Activated naive CD4-positive, alpha-beta T cell treated with Interleukin-2 at 50 U/mL for 16 hours (primary cell): Measurements from ENCODE around the gene SNX20.

ENCODE experiments used
- DNase-seq: peaks from one replicate; pipeline ENCODE4 v3.0.0-alpha.2; 2020

SNX20 gene

GRCh38 chr16:50704245-50704644 is 23.1 kb upstream of the SNX20 start:
- no peak for DNase-seq

- DNase-seq, result no peak
Observed at GRCh38 chr16:50702725-50703124, 21.6 kb upstream of the SNX20 start.

- DNase-seq, result peak; percentile 76
Observed at GRCh38 chr16:50699326-50700159, 18.4 kb upstream of the SNX20 start.

GRCh38 chr16:50697881-50698767 is 17.0 kb upstream of the SNX20 start:
- peak; percentile 80 for DNase-seq

GRCh38 chr16:50697421-50697715 is 16.3 kb upstream of the SNX20 start:
- DNase-seq, result no peak

GRCh38 chr16:50696575-50697420 is 15.7 kb upstream of the SNX20 start:
- DNase-seq, result peak; percentile 61

- no peak for DNase-seq
Observed at GRCh38 chr16:50696126-50696525, 15.0 kb upstream of the SNX20 start.

GRCh38 chr16:50695017-50696000 is 14.2 kb upstream of the SNX20 start:
- DNase-seq, result no peak

- DNase-seq, result no peak
Observed at GRCh38 chr16:50694206-50694605, 13.1 kb upstream of the SNX20 start.

- DNase-seq, result peak; percentile 44
Observed at GRCh38 chr16:50692999-50693781, 12.1 kb upstream of the SNX20 start, which contains the start of gene NOD2. Gene NOD2, plus strand, starts transcription at chr16:50693606. Its CDS starts 5,890 bp downstream, at chr16:50699496.

- DNase-seq, result no peak
Observed at GRCh38 chr16:50692644-50692998, 11.5 kb upstream of the SNX20 start.

GRCh38 chr16:50690177-50690576 is 9.1 kb upstream of the SNX20 start:
- DNase-seq, result no peak

- DNase-seq, result no peak
Observed at GRCh38 chr16:50688867-50689266, 7.8 kb upstream of the SNX20 start.

- no peak for DNase-seq
Observed at GRCh38 chr16:50688083-50688482, 7.0 kb upstream of the SNX20 start.

GRCh38 chr16:50685462-50686063 is 4.5 kb upstream of the SNX20 start:
- no peak for DNase-seq

- DNase-seq, result peak; percentile 61
Observed at GRCh38 chr16:50684823-50685461, 3.8 kb upstream of the SNX20 start.

- peak; percentile 57 for DNase-seq
Observed at GRCh38 chr16:50683689-50684374, 2.7 kb upstream of the SNX20 start.

GRCh38 chr16:50680556-50680893 is 587 bp downstream of the SNX20 start:
- DNase-seq, result no peak
